ENCODE results near the gene CLNK. TPM values are rescaled to one million over a fixed set of nuclear protein-coding genes. Genes with fewer than 3 reads are reported as not detected.

Gene CLNK
- polyA plus RNA-seq, 2 of the 4 experiments (the other 2 are of a cell fraction), result not detected

DNA sequence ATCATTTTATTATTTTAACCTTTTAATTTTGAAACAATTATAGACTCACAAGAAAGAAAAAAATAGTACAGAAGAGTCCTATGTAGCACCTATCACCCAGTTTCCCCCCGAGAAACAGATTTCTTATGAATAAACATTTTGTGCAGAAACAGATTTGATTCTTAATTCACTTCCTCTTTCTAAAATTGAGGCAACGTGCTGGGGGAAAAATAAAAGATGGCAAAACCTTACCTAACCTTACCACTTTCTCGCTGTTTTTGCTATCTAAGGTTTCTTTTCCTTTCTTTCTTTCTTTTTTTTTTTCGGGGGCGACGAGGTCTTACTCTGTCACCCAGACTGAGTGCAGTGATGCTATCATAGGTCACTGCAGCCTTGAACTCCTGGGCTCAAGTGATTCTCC lies 4.3 kb upstream of the CLNK start (continued):
- TF ChIP-seq, protein P1, sequence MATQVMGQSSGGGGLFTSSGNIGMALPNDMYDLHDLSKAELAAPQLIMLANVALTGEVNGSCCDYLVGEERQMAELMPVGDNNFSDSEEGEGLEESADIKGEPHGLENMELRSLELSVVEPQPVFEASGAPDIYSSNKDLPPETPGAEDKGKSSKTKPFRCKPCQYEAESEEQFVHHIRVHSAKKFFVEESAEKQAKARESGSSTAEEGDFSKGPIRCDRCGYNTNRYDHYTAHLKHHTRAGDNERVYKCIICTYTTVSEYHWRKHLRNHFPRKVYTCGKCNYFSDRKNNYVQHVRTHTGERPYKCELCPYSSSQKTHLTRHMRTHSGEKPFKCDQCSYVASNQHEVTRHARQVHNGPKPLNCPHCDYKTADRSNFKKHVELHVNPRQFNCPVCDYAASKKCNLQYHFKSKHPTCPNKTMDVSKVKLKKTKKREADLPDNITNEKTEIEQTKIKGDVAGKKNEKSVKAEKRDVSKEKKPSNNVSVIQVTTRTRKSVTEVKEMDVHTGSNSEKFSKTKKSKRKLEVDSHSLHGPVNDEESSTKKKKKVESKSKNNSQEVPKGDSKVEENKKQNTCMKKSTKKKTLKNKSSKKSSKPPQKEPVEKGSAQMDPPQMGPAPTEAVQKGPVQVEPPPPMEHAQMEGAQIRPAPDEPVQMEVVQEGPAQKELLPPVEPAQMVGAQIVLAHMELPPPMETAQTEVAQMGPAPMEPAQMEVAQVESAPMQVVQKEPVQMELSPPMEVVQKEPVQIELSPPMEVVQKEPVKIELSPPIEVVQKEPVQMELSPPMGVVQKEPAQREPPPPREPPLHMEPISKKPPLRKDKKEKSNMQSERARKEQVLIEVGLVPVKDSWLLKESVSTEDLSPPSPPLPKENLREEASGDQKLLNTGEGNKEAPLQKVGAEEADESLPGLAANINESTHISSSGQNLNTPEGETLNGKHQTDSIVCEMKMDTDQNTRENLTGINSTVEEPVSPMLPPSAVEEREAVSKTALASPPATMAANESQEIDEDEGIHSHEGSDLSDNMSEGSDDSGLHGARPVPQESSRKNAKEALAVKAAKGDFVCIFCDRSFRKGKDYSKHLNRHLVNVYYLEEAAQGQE (IDR thresholded peaks at IDR 0.05), result no peak

- POLR2A ChIA-PET, result no interaction called here
- DNase-seq (ENCODE audit: low read depth in 1 of 2, low spot score in 1 of 2) (no peak), FAIRE-seq (no peak), ATAC-seq (no peak)
- WGBS (ENCODE audit: missing lambda C conversion rate), result 59% methylated on average over 3 of the region's 3 CpGs
- no peak overlapping the region for H3K27ac ChIP-seq
- TF ChIP-seq RFX5 (IDR thresholded peaks at IDR 0.05), result no peak
- no peak overlapping the region for H3K4me2 ChIP-seq
- H3K4me3 ChIP-seq, result no peak overlapping the region
- H3K4me1 ChIP-seq, result no peaks in the 10 kb centered on the region
- no peaks in the 10 kb centered on the region for H3K9me3 ChIP-seq
- CTCF ChIA-PET, result no interaction called here
Observed at GRCh38 chr4:10688022-10688421, 3.5 kb upstream of the CLNK start.

- Histone ChIP-seq H3K27ac (no peak overlapping the region), H3K9me3 (no peaks in the 10 kb centered on the region), H3K4me3 (no peak overlapping the region), H3K4me2 (no peak overlapping the region), H3K4me1 (no peaks in the 10 kb centered on the region)
- POLR2A ChIA-PET, result no interaction called here
- DNase-seq (ENCODE audit: low read depth in 1 of 2, low spot score in 1 of 2) (no peak), ATAC-seq (no peak), FAIRE-seq (no peak)
- TF ChIP-seq NR3C1 (IDR thresholded peaks at IDR 0.05), result no peak
- no peak for TF ChIP-seq CBX2 (IDR thresholded peaks at IDR 0.05; ENCODE audit: borderline replicate concordance, low read depth)
- TF ChIP-seq HES2 (IDR thresholded peaks at IDR 0.05), result no peak
- TF ChIP-seq JUN (IDR thresholded peaks at IDR 0.05), result no peak
- no peak for TF ChIP-seq ELK1 (IDR thresholded peaks at IDR 0.05; ENCODE audit: low read depth, low read length)
- TF ChIP-seq PHF8 (IDR thresholded peaks at IDR 0.05; ENCODE audit: borderline replicate concordance, low read depth), result no peak
- no peak for TF ChIP-seq POLR2A (IDR thresholded peaks at IDR 0.05; ENCODE audit: low read length)
- TF ChIP-seq RARB (CRISPR knock-in tag; IDR thresholded peaks at IDR 0.05), result no peak
- no peak for TF ChIP-seq BHLHE40 (IDR thresholded peaks at IDR 0.05; ENCODE audit: low read depth, low read length)
- TF ChIP-seq, protein P2, sequence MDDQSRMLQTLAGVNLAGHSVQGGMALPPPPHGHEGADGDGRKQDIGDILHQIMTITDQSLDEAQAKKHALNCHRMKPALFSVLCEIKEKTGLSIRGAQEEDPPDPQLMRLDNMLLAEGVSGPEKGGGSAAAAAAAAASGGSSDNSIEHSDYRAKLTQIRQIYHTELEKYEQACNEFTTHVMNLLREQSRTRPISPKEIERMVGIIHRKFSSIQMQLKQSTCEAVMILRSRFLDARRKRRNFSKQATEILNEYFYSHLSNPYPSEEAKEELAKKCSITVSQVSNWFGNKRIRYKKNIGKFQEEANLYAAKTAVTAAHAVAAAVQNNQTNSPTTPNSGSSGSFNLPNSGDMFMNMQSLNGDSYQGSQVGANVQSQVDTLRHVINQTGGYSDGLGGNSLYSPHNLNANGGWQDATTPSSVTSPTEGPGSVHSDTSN (IDR thresholded peaks at IDR 0.05), result no peak
- TF ChIP-seq HEYL (CRISPR knock-in tag; IDR thresholded peaks at IDR 0.05), result no peak
- TF ChIP-seq TFCP2L1 (CRISPR knock-in tag; IDR thresholded peaks at IDR 0.05), result no peak
- no peak for TF ChIP-seq MYC (IDR thresholded peaks at IDR 0.05; ENCODE audit: borderline replicate concordance, low read length)
- TF ChIP-seq RNF2 (IDR thresholded peaks at IDR 0.05; ENCODE audit: borderline replicate concordance, low read depth), result no peak
- WGBS (ENCODE audit: missing lambda C conversion rate), result 23% methylated on average over 5 of the region's 5 CpGs
- CTCF ChIA-PET, result no interaction called here
Observed at GRCh38 chr4:10687526-10687925, 3.0 kb upstream of the CLNK start.

GRCh38 chr4:10682397-10682796 lies 2.2 kb downstream of the CLNK start:
- ChIA-PET POLR2A (no interaction called here), CTCF (no interaction called here)
- no peak overlapping the region for H3K27ac ChIP-seq
- WGBS (ENCODE audit: missing lambda C conversion rate), result 3% methylated on average over 3 of the region's 3 CpGs
- no peaks in the 10 kb centered on the region for H3K4me1 ChIP-seq
- no peak overlapping the region for H3K4me3 ChIP-seq
- H3K9me3 ChIP-seq, result no peaks in the 10 kb centered on the region
- ATAC-seq (no peak), DNase-seq (ENCODE audit: low read depth in 1 of 2, low spot score in 1 of 2) (no peak), FAIRE-seq (no peak)
- no peak overlapping the region for H3K4me2 ChIP-seq
- TF ChIP-seq EP300 (IDR thresholded peaks at IDR 0.05) (no peak), TFCP2L1 (CRISPR knock-in tag; IDR thresholded peaks at IDR 0.05) (no peak), CHD4 (IDR thresholded peaks at IDR 0.05; ENCODE audit: borderline replicate concordance) (no peak), SREBF2 (IDR thresholded peaks at IDR 0.05) (no peak), ZFP36 (IDR thresholded peaks at IDR 0.05; ENCODE audit: borderline replicate concordance, partially characterized antibody) (no peak), GATA3 (IDR thresholded peaks at IDR 0.05; ENCODE audit: borderline replicate concordance) (no peak), ZNF302 (CRISPR knock-in tag; IDR thresholded peaks at IDR 0.05) (no peak), HDAC2 (IDR thresholded peaks at IDR 0.05) (no peak), HOXA7 (CRISPR knock-in tag; IDR thresholded peaks at IDR 0.05) (no peak), ESRRA (IDR thresholded peaks at IDR 0.05; ENCODE audit: borderline replicate concordance, low read length) (no peak), SMC3 (IDR thresholded peaks at IDR 0.05) (no peak)
- TF ChIP-seq, protein P3, sequence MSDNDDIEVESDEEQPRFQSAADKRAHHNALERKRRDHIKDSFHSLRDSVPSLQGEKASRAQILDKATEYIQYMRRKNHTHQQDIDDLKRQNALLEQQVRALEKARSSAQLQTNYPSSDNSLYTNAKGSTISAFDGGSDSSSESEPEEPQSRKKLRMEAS (IDR thresholded peaks at IDR 0.05), result no peak
